ENCODE measurements around the gene ACAT2. TPM values are rescaled to one million over a fixed set of nuclear protein-coding genes. Genes with fewer than 3 reads are reported as not detected.
A peak's percentile ranks its signal among the peaks of the same experiment; 100 is the strongest.

Gene ACAT2
- total RNA-seq, 6 experiments from 2014 or later, result 11.2 to 120 (median 52.2) TPM

DNA sequence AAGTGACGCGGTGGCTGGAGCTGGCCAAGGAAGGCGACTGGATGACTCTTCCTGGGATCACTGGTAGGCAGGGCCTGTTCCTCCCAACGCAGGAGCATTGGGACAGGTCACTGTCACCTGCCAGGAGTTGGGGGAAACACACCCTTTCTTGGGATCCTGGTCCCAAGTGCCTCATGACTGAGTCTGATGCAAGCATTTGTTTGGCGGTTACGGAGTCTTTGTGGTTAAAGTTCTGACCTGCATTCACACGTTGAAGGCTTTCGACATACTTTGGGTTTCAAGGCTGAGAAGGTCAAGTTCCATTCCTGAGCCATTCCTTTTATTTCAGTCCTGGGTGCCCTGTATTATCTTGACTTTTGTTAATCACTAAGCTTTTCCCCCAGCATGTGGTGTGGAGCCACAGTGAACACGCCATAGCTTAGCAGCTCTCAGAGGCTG, 44.2 kb downstream of the ACAT2 start:
- H3K27ac ChIP-seq, result no peak overlapping the region
- TF ChIP-seq POLR2A (IDR thresholded peaks at IDR 0.05) (no peak), CTCF (IDR thresholded peaks at IDR 0.05) (no peak)
- no peaks in the 10 kb centered on the region for H3K9me3 ChIP-seq
- 64% methylated on average over 6 of the region's 9 CpGs for whole genome bisulfite sequencing (ENCODE audit: insufficient coverage, low coverage, low lambda C conversion rate, missing lambda C conversion rate)
- DNase-seq, result no peak
- no peak overlapping the region for H3K4me3 ChIP-seq
- no peaks in the 10 kb centered on the region for H3K36me3 ChIP-seq
- H3K27me3 ChIP-seq, result no peaks in the 10 kb centered on the region
- H3K4me1 ChIP-seq, result peaks cover 0 to 9% (median 0%) of the 10 kb centered on the region in 4 donors
- peak in 1 of 4 donors; percentile 24 for ATAC-seq
- intact Hi-C loops (cut with DNase I), result no loop called here

- no peak overlapping the region for H3K27ac ChIP-seq
- ATAC-seq (peak; percentile 66 to 75 (median 70)), DNase-seq (no peak)
- WGBS (ENCODE audit: insufficient coverage, low coverage, low lambda C conversion rate, missing lambda C conversion rate), result 59% methylated on average over 4 of the region's 5 CpGs
- TF ChIP-seq CTCF (IDR thresholded peaks at IDR 0.05), result no peak
- no peak for TF ChIP-seq POLR2A (IDR thresholded peaks at IDR 0.05)
- no peaks in the 10 kb centered on the region for H3K27me3 ChIP-seq
- no peak overlapping the region for H3K4me3 ChIP-seq
- intact Hi-C loops (cut with DNase I), result no loop called here
- no peaks in the 10 kb centered on the region for H3K36me3 ChIP-seq
- H3K9me3 ChIP-seq, result no peaks in the 10 kb centered on the region
- H3K4me1 ChIP-seq, result peaks cover 0 to 9% (median 0%) of the 10 kb centered on the region in 4 donors
These were observed 45.5 kb downstream of the ACAT2 start for GRCh38 chr6:159807150-159807858.

DNA sequence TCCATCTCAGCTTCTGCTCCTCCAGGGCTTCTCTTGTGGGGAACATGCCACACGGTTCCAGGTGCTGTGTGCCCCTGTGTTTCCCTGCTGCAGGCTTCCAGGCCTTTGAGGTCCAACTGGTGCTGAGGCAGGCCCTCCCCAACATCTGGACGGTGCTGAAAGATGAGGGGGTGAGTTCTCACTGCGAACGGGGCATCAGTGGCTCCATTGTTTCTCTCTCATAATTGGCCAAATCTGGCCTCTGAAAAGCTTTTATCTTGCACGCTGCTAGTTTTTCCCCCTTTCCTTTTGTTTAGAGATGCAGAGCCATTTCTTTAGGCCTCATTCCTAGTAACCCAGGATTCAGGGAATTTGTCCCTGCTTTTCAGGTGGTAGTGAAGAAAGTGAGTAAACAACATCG, 46.8 kb downstream of the ACAT2 start:
- ATAC-seq (no peak), DNase-seq (no peak)
- TF ChIP-seq POLR2A (IDR thresholded peaks at IDR 0.05) (no peak), CTCF (IDR thresholded peaks at IDR 0.05) (no peak)
- Histone ChIP-seq H3K36me3 (no peaks in the 10 kb centered on the region), H3K4me3 (no peak overlapping the region), H3K27ac (no peak overlapping the region), H3K9me3 (no peaks in the 10 kb centered on the region), H3K27me3 (no peaks in the 10 kb centered on the region), H3K4me1 (peaks cover 0 to 9% (median 0%) of the 10 kb centered on the region in 4 donors)
- WGBS (ENCODE audit: insufficient coverage, low coverage, low lambda C conversion rate, missing lambda C conversion rate), result 80% methylated on average over 6 of the region's 6 CpGs
- intact Hi-C loops (cut with DNase I), result no loop called here

GRCh38 chr6:159809149-159809548, 47.3 kb downstream of the ACAT2 start:
- H3K9me3 ChIP-seq, result no peaks in the 10 kb centered on the region
- ATAC-seq (no peak), DNase-seq (no peak)
- TF ChIP-seq POLR2A (IDR thresholded peaks at IDR 0.05) (no peak), CTCF (IDR thresholded peaks at IDR 0.05) (no peak)
- no peaks in the 10 kb centered on the region for H3K27me3 ChIP-seq
- no peaks in the 10 kb centered on the region for H3K36me3 ChIP-seq
- 66% methylated on average over 4 of the region's 4 CpGs for WGBS (ENCODE audit: insufficient coverage, low coverage, low lambda C conversion rate, missing lambda C conversion rate)
- no peak overlapping the region for H3K4me3 ChIP-seq
- H3K27ac ChIP-seq, result no peak overlapping the region
- intact Hi-C loops (cut with DNase I), result no loop called here
- peaks cover 0 to 9% (median 0%) of the 10 kb centered on the region in 4 donors for H3K4me1 ChIP-seq
